Progenitor cell of endocrine pancreas (in vitro differentiated cells): Measurements from ENCODE around the gene SOX18. TPM values are rescaled to one million over a fixed set of nuclear protein-coding genes. Genes with fewer than 3 reads are reported as not detected.

Experiments
- DNase-seq: peaks from one replicate; pipeline ENCODE4 v3.0.0; 2021; ENCODE audit warnings: low spot score; ENCODE audit not compliant: unreplicated experiment
- H3K27ac Mint-ChIP-seq: 2 replicates; pipeline ENCODE4 v1.8.0; 2021; ENCODE audit warnings: mild to moderate bottlenecking, moderate library complexity, mixed read lengths
- H3K27me3 Mint-ChIP-seq: 2 replicates; pipeline ENCODE4 v1.8.0; 2021; ENCODE audit warnings: mixed read lengths
- H3K36me3 Mint-ChIP-seq: 2 replicates; pipeline ENCODE4 v1.8.0; 2022; ENCODE audit warnings: mixed read lengths; ENCODE audit not compliant: insufficient read depth
- H3K4me1 Mint-ChIP-seq: 2 replicates; pipeline ENCODE4 v1.8.0; 2021; ENCODE audit warnings: low read depth, mixed read lengths
- H3K4me3 Mint-ChIP-seq: 2 replicates; pipeline ENCODE4 v1.8.0; 2021; ENCODE audit warnings: low read depth, mild to moderate bottlenecking, moderate library complexity, mixed read lengths
- H3K9me3 Mint-ChIP-seq: 2 replicates; pipeline ENCODE4 v1.8.0; 2021; ENCODE audit warnings: low read depth, mixed read lengths
- CTCF ChIP-seq: fragments of 200-600 bp; sonication (generic); IDR thresholded peaks from one replicate; pipeline ENCODE4 v1.5.0; 2021; ENCODE audit warnings: antibody characterized with exemption, mild to moderate bottlenecking; ENCODE audit not compliant: unreplicated experiment
- microRNA-seq: library from miRNA; unstranded; fragments of <30 nt; microRNA quantifications from one replicate; pipeline ENCODE4 v1.1.0, GENCODE V29; 2020; ENCODE audit warnings: borderline number of aligned reads; ENCODE audit not compliant: unreplicated experiment
- total RNA-seq: library from RNA; stranded (reverse); gene quantifications from 2 replicates; pipeline ENCODE4 v1.2.1, GENCODE V29; 2021

SOX18 gene
- total RNA-seq, 1 donor from 2014 or later: not detected

- DNase-seq: no peak
- TF ChIP-seq CTCF: no peak
- Mint-ChIP-seq H3K4me3 (no peak overlapping the region), H3K9me3 (no peaks in the 10 kb centered on the region), H3K27ac (no peak overlapping the region), H3K27me3 (no peaks in the 10 kb centered on the region), H3K4me1 (peaks cover 5% of the 10 kb centered on the region), H3K36me3 (peaks cover 25% of the 10 kb centered on the region)
Observed at GRCh38 chr20:64001607-64002011, 47.8 kb downstream of the SOX18 start.

GRCh38 chr20:64000906-64001305 lies 48.5 kb downstream of the SOX18 start:
- no peak for TF ChIP-seq CTCF
- Mint-ChIP-seq H3K4me3 (no peak overlapping the region), H3K9me3 (no peaks in the 10 kb centered on the region)

More at GRCh38 chr20:64000906-64001305, 48.5 kb downstream of the SOX18 start:
- H3K36me3 Mint-ChIP-seq: peaks cover 24% of the 10 kb centered on the region
- H3K27me3 Mint-ChIP-seq: no peaks in the 10 kb centered on the region
- no peak overlapping the region for H3K27ac Mint-ChIP-seq
- no peak for DNase-seq
- peaks cover 5% of the 10 kb centered on the region for H3K4me1 Mint-ChIP-seq

Small RNA genes lying within 50 kb of the gene (microRNA-seq; reads per million reads assigned to microRNA genes)
- not detected for gene MIR6813

Other genes with a start within 250 kb of the SOX18 start
- 31.2 and 32.2 TPM in 2 replicates for gene ZBTB46, start 218.4 kb downstream of the SOX18 start, total RNA-seq
- not detected in 2 replicates for gene ABHD16B, start 188.1 kb downstream of the SOX18 start, total RNA-seq
- 85.0 and 88.1 TPM in 2 replicates for gene TPD52L2, start 184.4 kb downstream of the SOX18 start, total RNA-seq
- gene DNAJC5, start 154.5 kb downstream of the SOX18 start, total RNA-seq: 41.8 and 42.3 TPM in 2 replicates
- gene UCKL1, start 93.2 kb downstream of the SOX18 start, total RNA-seq: 78.9 and 79.2 TPM in 2 replicates
- 49.4 and 50.5 TPM in 2 replicates for gene ZNF512B, start 79.7 kb downstream of the SOX18 start, total RNA-seq
- 12.8 and 14.0 TPM in 2 replicates for gene SAMD10, start 70.0 kb downstream of the SOX18 start, total RNA-seq
- 74.7 and 76.4 TPM in 2 replicates for gene PRPF6, start 68.5 kb downstream of the SOX18 start, total RNA-seq
- gene C20orf204, start 13.5 kb downstream of the SOX18 start, total RNA-seq: 3.3 and 3.4 TPM in 2 replicates
- 86.7 and 92.7 TPM in 2 replicates for gene TCEA2, start 13.6 kb upstream of the SOX18 start, total RNA-seq
- gene RGS19, start 29.9 kb upstream of the SOX18 start, total RNA-seq: 6.5 and 7.6 TPM in 2 replicates
- gene OPRL1, start 30.4 kb upstream of the SOX18 start, total RNA-seq: 1.5 TPM in 2 replicates
- gene LKAAEAR1, start 34.8 kb upstream of the SOX18 start, total RNA-seq: not detected in 2 replicates
- gene NPBWR2, start 57.9 kb upstream of the SOX18 start, total RNA-seq: not detected in 2 replicates
- gene MYT1, start 114.8 kb upstream of the SOX18 start, total RNA-seq: 1.9 and 2.3 TPM in 2 replicates
- gene PCMTD2, start 206.1 kb upstream of the SOX18 start, total RNA-seq: 102 and 106 TPM in 2 replicates